Gastroesophageal sphincter (tissue), 4 donors: ENCODE data around the gene PRUNE2. TPM values are rescaled to one million over a fixed set of nuclear protein-coding genes. Genes with fewer than 3 reads are reported as not detected.

Experiments
- ATAC-seq: fragments of 150-250 bp; one replicate; pipeline ENCODE4 v1.9.1; 2016; ENCODE audit warnings: mild to moderate bottlenecking, moderate library complexity
- H3K27ac ChIP-seq, 4 donors: fragments of 200-600 bp; sonication (generic) in 3 of 4; 1 replicate in 3 of 4; 2 replicates in 1 of 4; pipeline ENCODE4 v1.5.1; 2016 to 2019
- H3K27me3 ChIP-seq: fragments of 200-600 bp; sonication (generic); one replicate; pipeline ENCODE4 v1.5.1; 2019
- H3K36me3 ChIP-seq, 2 donors: fragments of 200-600 bp; sonication (generic); one replicate each; pipeline ENCODE4 v1.5.1; 2019; ENCODE audit warnings: control low read depth in 1 of 2
- H3K4me1 ChIP-seq, 3 donors: fragments of 200-600 bp; sonication (generic); 1 replicate in 2 of 3; 2 replicates in 1 of 3; pipeline ENCODE4 v1.5.1; 2016 to 2019; ENCODE audit warnings: control low read depth in 2 of 3
- H3K4me3 ChIP-seq, 2 donors: fragments of 200-600 bp; sonication (generic); one replicate each; pipeline ENCODE4 v1.5.1; 2019; ENCODE audit warnings: mild to moderate bottlenecking in 1 of 2, moderate library complexity in 1 of 2
- H3K9me3 ChIP-seq, 3 donors: fragments of 200-600 bp; sonication (generic); one replicate each; pipeline ENCODE4 v1.5.1; 2017 to 2019; ENCODE audit warnings: control low read depth in 2 of 3
- CTCF ChIP-seq, 4 experiments: fragments of 200-600 bp in 2 of 4; fragments of 450-650 bp in 2 of 4; sonication (generic) in 1 of 4; IDR thresholded peaks; one replicate each; pipeline ENCODE4 v1.5.1; 2017 to 2019; ENCODE audit warnings: antibody characterized with exemption in 4 of 4, mild to moderate bottlenecking in 2 of 4, moderate library complexity in 2 of 4
- EP300 ChIP-seq: sonication (generic); formaldehyde crosslinking; IDR thresholded peaks from one replicate; pipeline ENCODE4 v1.6.1; 2017; ENCODE audit warnings: antibody characterized with exemption, mild to moderate bottlenecking
- POLR2A ChIP-seq, 2 donors: fragments of 450-650 bp; IDR thresholded peaks; one replicate each; pipeline ENCODE4 v1.6.1; 2017; ENCODE audit warnings: antibody characterized with exemption in 2 of 2, mild to moderate bottlenecking in 2 of 2, moderate library complexity in 1 of 2
- POLR2AphosphoS5 ChIP-seq: sonication (generic); formaldehyde crosslinking; IDR thresholded peaks from one replicate; pipeline ENCODE4 v1.6.1; 2017; ENCODE audit warnings: antibody characterized with exemption
- WGBS, 2 donors: methylation state at CpG; one replicate each; pipeline ENCODE4 v1.1.5; 2018; ENCODE audit warnings: low coverage in 1 of 2; 5-methylcytosine and 5-hydroxymethylcytosine counted together
- total RNA-seq, 4 donors: library from RNA; depleted of rRNA; stranded (reverse); fragments of >200 nt; gene quantifications; one replicate each; pipeline ENCODE4 v1.1.0, GENCODE V29; 2016

The PRUNE2 gene
- total RNA-seq, 4 donors from 2014 or later, result 561 to 930 (median 763) TPM

GRCh38 chr9:76891874-76892273, 14.0 kb downstream of the PRUNE2 start:
- TF ChIP-seq POLR2A (IDR thresholded peaks at IDR 0.05) (no peak), EP300 (no peak), POLR2AphosphoS5 (no peak), CTCF (IDR thresholded peaks at IDR 0.05) (no peak)
- H3K4me3 ChIP-seq, result no peak overlapping the region
- WGBS, 2 donors, result 60 to 66% methylated on average over 2 to 5 of the region's 5 CpGs
- no peak for ATAC-seq
- H3K27ac ChIP-seq, result peak overlapping the region; percentile 84 to 99 (median 92)
- peaks cover 6 to 98% (median 14%) of the 10 kb centered on the region in 3 donors for H3K4me1 ChIP-seq
- no peaks in the 10 kb centered on the region for H3K36me3 ChIP-seq
- H3K9me3 ChIP-seq, result no peaks in the 10 kb centered on the region
- H3K27me3 ChIP-seq, result no peaks in the 10 kb centered on the region

DNA sequence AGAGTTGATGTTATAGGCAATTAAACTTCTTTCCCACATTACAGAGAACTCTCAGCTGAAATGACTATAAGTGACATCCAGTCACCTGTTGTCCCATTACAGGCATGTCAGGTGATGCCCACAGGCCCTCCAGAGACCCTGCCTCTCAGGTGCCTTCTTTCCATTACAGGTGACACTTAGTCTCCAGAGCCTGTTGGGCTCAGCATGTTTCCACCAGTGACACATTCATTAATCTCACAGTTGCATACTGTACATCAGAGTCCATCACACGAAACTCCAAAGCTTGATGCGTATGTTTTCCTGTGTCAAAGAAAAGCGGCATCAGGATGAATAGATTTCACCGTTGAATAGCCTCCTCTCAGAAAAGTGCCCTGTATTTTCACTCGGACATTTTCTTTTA, 14.6 kb downstream of the PRUNE2 start:
- H3K27ac ChIP-seq, result peak overlapping the region; percentile 38 to 99 (median 88)
- no peak overlapping the region for H3K4me3 ChIP-seq
- ATAC-seq, result no peak
- peaks cover 6 to 98% (median 14%) of the 10 kb centered on the region in 3 donors for H3K4me1 ChIP-seq
- H3K9me3 ChIP-seq, result no peaks in the 10 kb centered on the region
- WGBS, 2 donors, result 78% methylated on average over 4 to 5 of the region's 5 CpGs
- H3K27me3 ChIP-seq, result no peaks in the 10 kb centered on the region
- H3K36me3 ChIP-seq, result no peaks in the 10 kb centered on the region
- no peak for TF ChIP-seq POLR2A (IDR thresholded peaks at IDR 0.05)
- no peak for TF ChIP-seq CTCF (IDR thresholded peaks at IDR 0.05)
- no peak for TF ChIP-seq POLR2AphosphoS5
- no peak for TF ChIP-seq EP300

- peak overlapping the region; percentile 35 to 93 (median 74) for H3K27ac ChIP-seq
- H3K4me1 ChIP-seq, result peaks cover 3 to 97% (median 6%) of the 10 kb centered on the region in 3 donors
- no peak for ATAC-seq
- H3K4me3 ChIP-seq, result no peak overlapping the region
- no peaks in the 10 kb centered on the region for H3K9me3 ChIP-seq
- H3K36me3 ChIP-seq, result no peaks in the 10 kb centered on the region
- TF ChIP-seq POLR2AphosphoS5 (no peak), POLR2A (IDR thresholded peaks at IDR 0.05) (no peak), EP300 (no peak), CTCF (IDR thresholded peaks at IDR 0.05) (no peak)
- H3K27me3 ChIP-seq, result no peaks in the 10 kb centered on the region
- WGBS, 2 donors, result 86 to 87% methylated on average over 5 to 6 of the region's 7 CpGs
These were observed 18.0 kb downstream of the PRUNE2 start for GRCh38 chr9:76887951-76888350.

DNA sequence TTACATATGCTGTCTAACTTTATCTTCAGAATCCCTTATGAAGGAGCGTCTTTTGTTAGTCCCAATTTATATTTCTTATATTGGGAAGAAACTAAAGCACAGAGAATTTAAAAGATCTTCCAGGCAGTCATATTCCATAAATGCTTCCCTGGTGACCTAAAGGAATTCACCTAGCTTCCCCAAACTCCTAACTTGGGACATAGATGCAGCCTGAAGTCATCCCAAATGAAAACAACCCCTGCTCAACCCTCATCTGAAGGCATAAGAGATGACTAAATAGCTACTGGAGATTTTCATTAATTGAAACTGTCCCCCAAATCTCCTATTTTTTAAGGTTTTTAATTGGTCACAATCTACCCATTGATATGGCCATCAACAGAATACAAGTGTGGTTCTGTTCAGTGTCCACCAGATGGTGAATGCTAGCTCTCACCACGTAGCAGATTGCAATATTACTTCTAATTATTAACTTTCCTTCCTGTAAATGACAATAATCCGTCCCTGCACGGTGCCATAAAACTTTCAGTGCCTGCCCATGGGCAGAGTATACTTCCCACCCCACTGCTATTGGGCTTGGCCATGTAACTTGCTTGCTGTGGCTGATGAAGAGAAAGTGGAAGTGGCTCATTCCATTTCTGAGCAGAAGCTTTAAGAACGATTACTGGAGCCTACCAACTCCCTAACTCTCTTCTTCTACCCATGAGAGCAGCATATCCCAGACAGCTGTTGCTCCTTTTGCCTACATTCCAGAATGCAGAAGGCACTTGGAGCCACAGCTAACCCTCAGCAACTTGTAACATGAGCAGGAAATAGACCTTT, 18.7 kb downstream of the PRUNE2 start:
- no peaks in the 10 kb centered on the region for H3K9me3 ChIP-seq
- H3K4me1 ChIP-seq, result peaks cover 3 to 96% (median 6%) of the 10 kb centered on the region in 3 donors
- no peak for ATAC-seq
- H3K27ac ChIP-seq, result peak overlapping the region; percentile 35 to 93 (median 74)
- no peak overlapping the region for H3K4me3 ChIP-seq
- 56 to 67% methylated on average over 4 to 5 of the region's 5 CpGs for WGBS, 2 donors
- TF ChIP-seq CTCF (IDR thresholded peaks at IDR 0.05) (peak in 1 of 4 experiments; percentile 28), POLR2AphosphoS5 (peak; percentile 23), POLR2A (IDR thresholded peaks at IDR 0.05) (no peak), EP300 (no peak)
- no peaks in the 10 kb centered on the region for H3K36me3 ChIP-seq
- H3K27me3 ChIP-seq, result no peaks in the 10 kb centered on the region

- TF ChIP-seq CTCF (IDR thresholded peaks at IDR 0.05), result no peak
- TF ChIP-seq POLR2A (IDR thresholded peaks at IDR 0.05), result no peak
- no peak for TF ChIP-seq POLR2AphosphoS5
- no peak for TF ChIP-seq EP300
- Histone ChIP-seq H3K4me1 (peaks cover 0 to 93% (median 6%) of the 10 kb centered on the region in 3 donors), H3K27me3 (no peaks in the 10 kb centered on the region), H3K36me3 (no peaks in the 10 kb centered on the region), H3K27ac (peak overlapping the region; percentile 35 to 93 (median 74)), H3K4me3 (no peak overlapping the region), H3K9me3 (no peaks in the 10 kb centered on the region)
- ATAC-seq, result no peak
- WGBS, 2 donors, result 74 to 82% methylated on average over 3 of the region's 3 CpGs
These were observed 19.6 kb downstream of the PRUNE2 start for GRCh38 chr9:76886318-76886717.
